Omental fat pad (tissue), 4 donors: ENCODE results near the gene LTA4H. TPM values are rescaled to one million over a fixed set of nuclear protein-coding genes. Genes with fewer than 3 reads are reported as not detected.
A peak's percentile ranks its signal among the peaks of the same experiment; 100 is the strongest.

ENCODE experiments used
- ATAC-seq: fragments of 150-250 bp; one replicate; pipeline ENCODE4 v1.9.1; 2016; ENCODE audit warnings: mild to moderate bottlenecking, moderate library complexity; ENCODE audit not compliant: low FRiP score
- DNase-seq: peaks from one replicate; pipeline ENCODE4 v3.0.0-alpha.2; 2019; ENCODE audit warnings: low spot score
- CTCF ChIP-seq, 3 donors: fragments of 450-650 bp; IDR thresholded peaks; one replicate each; pipeline ENCODE4 v1.5.1; 2016 to 2017; ENCODE audit warnings: antibody characterized with exemption in 3 of 3, mild to moderate bottlenecking in 3 of 3, moderate library complexity in 2 of 3
- total RNA-seq, 4 donors: library from RNA; depleted of rRNA; stranded (reverse); fragments of >200 nt; gene quantifications; one replicate each; pipeline ENCODE4 v1.1.0, GENCODE V29; 2016

The LTA4H gene
- total RNA-seq, 4 donors from 2014 or later = 60.8 to 77.8 (median 70.0) TPM

- DNase-seq (no peak), ATAC-seq (no peak)
- no peak for TF ChIP-seq CTCF (IDR thresholded peaks at IDR 0.05)
Measured at GRCh38 chr12:96007729-96008128, 27.7 kb downstream of the LTA4H start.

GRCh38 chr12:96006727-96007126 lies 28.7 kb downstream of the LTA4H start:
- ATAC-seq (no peak), DNase-seq (no peak)
- no peak for TF ChIP-seq CTCF (IDR thresholded peaks at IDR 0.05)

- TF ChIP-seq CTCF (IDR thresholded peaks at IDR 0.05) = no peak
- DNase-seq (no peak), ATAC-seq (no peak)
Measured at GRCh38 chr12:96000858-96001257, 34.5 kb downstream of the LTA4H start.

- no peak for TF ChIP-seq CTCF (IDR thresholded peaks at IDR 0.05)
- no peak for ATAC-seq
- no peak for DNase-seq
Measured at GRCh38 chr12:95999484-95999883, 35.9 kb downstream of the LTA4H start.

- DNase-seq = no peak
- TF ChIP-seq CTCF (IDR thresholded peaks at IDR 0.05) = no peak
- peak; percentile 61 for ATAC-seq
Measured at GRCh38 chr12:95998611-95999286, 36.6 kb downstream of the LTA4H start.

- no peak for ATAC-seq
- no peak for DNase-seq
- TF ChIP-seq CTCF (IDR thresholded peaks at IDR 0.05) = no peak
Measured at GRCh38 chr12:95997911-95998510, 37.4 kb downstream of the LTA4H start.

GRCh38 chr12:95997276-95997675 lies 38.1 kb downstream of the LTA4H start:
- no peak for DNase-seq
- ATAC-seq = no peak
- no peak for TF ChIP-seq CTCF (IDR thresholded peaks at IDR 0.05)
